ENCODE data around the gene ERBB4. TPM values are rescaled to one million over a fixed set of nuclear protein-coding genes. Genes with fewer than 3 reads are reported as not detected.

ERBB4 gene
- total RNA-seq, 1 experiment from 2014 or later = 0.04 TPM

- Histone ChIP-seq H3T11ph (ENCODE audit: low read length) (no peak overlapping the region), H2BK12ac (ENCODE audit: insufficient read length, low read depth, low read length) (no peak overlapping the region), H2BK15ac (ENCODE audit: low read depth, low read length) (no peak overlapping the region), H2BK5ac (ENCODE audit: insufficient read length, low read length) (no peak overlapping the region), H3K56ac (ENCODE audit: insufficient read length, low read depth, low read length) (no peak overlapping the region), H2BK20ac (ENCODE audit: low read depth, low read length, poor library complexity, severe bottlenecking) (no peak overlapping the region), H2AK5ac (ENCODE audit: insufficient read length, low read length) (no peak overlapping the region), H3K23ac (ENCODE audit: insufficient read length, low read depth, low read length) (no peak overlapping the region), H3K79me2 (ENCODE audit: insufficient read depth, low read length) (no peaks in the 10 kb centered on the region), H3K18ac (ENCODE audit: insufficient read length, low read depth, low read length) (no peak overlapping the region), H3K27me3 (ENCODE audit: insufficient read depth, low read length) (no peaks in the 10 kb centered on the region), H4K91ac (ENCODE audit: insufficient read length, low read depth, low read length) (no peak overlapping the region), H4K8ac (replicated peaks; ENCODE audit: insufficient read length, low read depth, low read length) (no peak overlapping the region), H4K5ac (ENCODE audit: insufficient read length, low read depth, low read length) (no peak overlapping the region), H4K20me1 (ENCODE audit: control insufficient read depth, insufficient read depth, insufficient read length) (no peaks in the 10 kb centered on the region), H3K9me3 (ENCODE audit: control insufficient read depth, low read depth, low read length) (no peaks in the 10 kb centered on the region), H3K23me2 (ENCODE audit: insufficient read length, low read depth, low read length, poor library complexity, severe bottlenecking) (no peaks in the 10 kb centered on the region), H2BK120ac (ENCODE audit: low read depth, low read length, poor library complexity, severe bottlenecking) (no peak overlapping the region), H2AFZ (ENCODE audit: low read length) (no peak overlapping the region), H3K14ac (ENCODE audit: insufficient read depth, low read length) (no peak overlapping the region), H3K79me1 (ENCODE audit: insufficient read depth, low read depth, low read length, poor library complexity, severe bottlenecking) (no peaks in the 10 kb centered on the region), H3K9ac (ENCODE audit: extremely low read depth, insufficient read length, low read length) (no peak overlapping the region), H3K4me1 (ENCODE audit: insufficient read depth, low read length) (no peaks in the 10 kb centered on the region), H3K4me2 (ENCODE audit: insufficient read depth, insufficient read length, low read length) (no peak overlapping the region), H3K27ac (ENCODE audit: insufficient read length, low read depth, low read length) (no peak overlapping the region), H3K4ac (ENCODE audit: low read depth, low read length) (no peak overlapping the region)
- peaks cover 0 to 3% (median 0%) of the 10 kb centered on the region in 3 experiments; a peak in 1 of 7 replicates for H3K36me3 Mint-ChIP-seq (ENCODE audit: insufficient read depth in 1 of 3, low read depth in 3 of 3)
- H3K27ac Mint-ChIP-seq = no peak overlapping the region
- H3K27me3 Mint-ChIP-seq (ENCODE audit: low read depth) = no peaks in the 10 kb centered on the region
- TF ChIP-seq, protein P1, sequence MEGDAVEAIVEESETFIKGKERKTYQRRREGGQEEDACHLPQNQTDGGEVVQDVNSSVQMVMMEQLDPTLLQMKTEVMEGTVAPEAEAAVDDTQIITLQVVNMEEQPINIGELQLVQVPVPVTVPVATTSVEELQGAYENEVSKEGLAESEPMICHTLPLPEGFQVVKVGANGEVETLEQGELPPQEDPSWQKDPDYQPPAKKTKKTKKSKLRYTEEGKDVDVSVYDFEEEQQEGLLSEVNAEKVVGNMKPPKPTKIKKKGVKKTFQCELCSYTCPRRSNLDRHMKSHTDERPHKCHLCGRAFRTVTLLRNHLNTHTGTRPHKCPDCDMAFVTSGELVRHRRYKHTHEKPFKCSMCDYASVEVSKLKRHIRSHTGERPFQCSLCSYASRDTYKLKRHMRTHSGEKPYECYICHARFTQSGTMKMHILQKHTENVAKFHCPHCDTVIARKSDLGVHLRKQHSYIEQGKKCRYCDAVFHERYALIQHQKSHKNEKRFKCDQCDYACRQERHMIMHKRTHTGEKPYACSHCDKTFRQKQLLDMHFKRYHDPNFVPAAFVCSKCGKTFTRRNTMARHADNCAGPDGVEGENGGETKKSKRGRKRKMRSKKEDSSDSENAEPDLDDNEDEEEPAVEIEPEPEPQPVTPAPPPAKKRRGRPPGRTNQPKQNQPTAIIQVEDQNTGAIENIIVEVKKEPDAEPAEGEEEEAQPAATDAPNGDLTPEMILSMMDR (conservative IDR thresholded peaks at IDR 0.05) = no peak
- no peak overlapping the region for H3K4me3 Mint-ChIP-seq
- no peak for DNase-seq
- peaks cover 0 to 3% of the 10 kb centered on the region in 2 experiments; a peak in 1 of 5 replicates for H3K9me3 Mint-ChIP-seq
- WGBS (ENCODE audit: extremely low coverage, insufficient read length, low lambda C conversion rate) = no CpG with 5 or more reads among the region's 4 CpGs
- peaks cover 3 to 7% of the 10 kb centered on the region in 2 experiments for H3K4me1 Mint-ChIP-seq
Measured at GRCh38 chr2:211408483-211408891, 1130.1 kb downstream of the ERBB4 start.

Data from H9 (cell line).